PC-9 (cell line): ENCODE data around the gene ITGAE. TPM values are rescaled to one million over a fixed set of nuclear protein-coding genes. Genes with fewer than 3 reads are reported as not detected.
"Not testable (repeated sequence)": the region's sequence is repeated elsewhere in the genome, so short reads cannot be mapped to it uniquely, and the experiment has no call there.

ENCODE experiments used
- BruUV-seq: library from RNA; stranded (reverse); fragments of 400-500 nt; replicated peaks from 2 replicates; lab custom pipeline; 2021; lab: Mats Ljungman, UMichigan
- CTCF ChIA-PET: fragments of 300-600 bp; sonication (Branson Sonifier 250); formaldehyde crosslinking; loops from one replicate; lab custom pipeline; 2022; ENCODE audit warnings: antibody characterized with exemption; lab: Charles Lee
- POLR2A ChIA-PET: fragments of 300-600 bp; sonication (Branson Sonifier 250); formaldehyde crosslinking; loops from one replicate; lab custom pipeline; 2022; ENCODE audit warnings: antibody characterized with exemption; ENCODE audit not compliant: unreplicated experiment; lab: Charles Lee
- DNase-seq, 2 experiments: peaks; one replicate each; pipeline versions ENCODE4 v3.0.0 to v3.0.0-alpha.2; 2015 to 2022; ENCODE audit warnings: mixed read lengths in 1 of 2
- H2AFZ ChIP-seq: fragments of 200-600 bp; sonication (generic); 2 replicates; pipeline ENCODE4 v1.8.1; 2017; ENCODE audit warnings: antibody characterized with exemption
- H3F3A ChIP-seq: fragments of 200-600 bp; sonication (generic); 2 replicates; pipeline ENCODE4 v1.8.1; 2017; ENCODE audit warnings: antibody characterized with exemption, mild to moderate bottlenecking, low read depth; ENCODE audit not compliant: insufficient read depth
- H3K27ac ChIP-seq: fragments of 200-600 bp; sonication (generic); 2 replicates; pipeline ENCODE4 v1.6.1; 2016; ENCODE audit warnings: mixed run types
- H3K27me3 ChIP-seq: fragments of 200-600 bp; sonication (generic); 2 replicates; pipeline ENCODE4 v1.6.1; 2016; ENCODE audit warnings: low read depth, mixed run types; ENCODE audit not compliant: insufficient read depth
- H3K36me3 ChIP-seq: fragments of 200-600 bp; sonication (generic); 2 replicates; pipeline ENCODE4 v1.6.1; 2016; ENCODE audit warnings: low read depth, mixed run types
- H3K4me1 ChIP-seq: fragments of 200-600 bp; sonication (generic); replicated peaks from 2 replicates; pipeline ENCODE4 v1.6.1; 2016; ENCODE audit warnings: mixed run types; ENCODE audit not compliant: insufficient read depth
- H3K4me2 ChIP-seq: fragments of 200-600 bp; sonication (generic); 2 replicates; pipeline ENCODE4 v1.6.1; 2017; ENCODE audit warnings: mixed run types
- H3K4me3 ChIP-seq: fragments of 200-600 bp; sonication (generic); 2 replicates; pipeline ENCODE4 v1.6.1; 2016; ENCODE audit warnings: mixed run types
- H3K79me2 ChIP-seq: fragments of 200-600 bp; sonication (generic); 2 replicates; pipeline ENCODE4 v1.6.1; 2017; ENCODE audit warnings: low read depth, mixed run types
- H3K9me2 ChIP-seq: fragments of 200-600 bp; sonication (generic); 2 replicates; pipeline ENCODE4 v1.8.1; 2017; ENCODE audit warnings: mild to moderate bottlenecking; ENCODE audit not compliant: insufficient read depth
- H3K9me3 ChIP-seq: fragments of 200-600 bp; sonication (generic); 2 replicates; pipeline ENCODE4 v1.8.1; 2016; ENCODE audit warnings: low read depth; ENCODE audit not compliant: insufficient read depth
- H4K20me1 ChIP-seq: fragments of 200-600 bp; sonication (generic); 2 replicates; pipeline ENCODE4 v1.8.1; 2017; ENCODE audit not compliant: insufficient read depth
- EZH2 ChIP-seq: fragments of 200-600 bp; sonication (generic); IDR thresholded peaks from 2 replicates; pipeline ENCODE4 v1.8.0; 2017; ENCODE audit warnings: antibody characterized with exemption, low read depth
- intact Hi-C: fragments of 100-400 bp; cut with micrococcal nuclease; formaldehyde crosslinking; loops from one replicate; pipeline ENCODE4 v1.10.0; 2022; ENCODE audit not compliant: unreplicated experiment
- total RNA-seq: library from RNA; stranded (reverse); gene quantifications from 2 replicates; pipeline ENCODE4 v1.2.3, GENCODE V29; 2021
- TF ChIP-seq, protein P1 (sequence below): fragments of 200-600 bp; sonication (generic); conservative IDR thresholded peaks from 2 replicates; pipeline ENCODE4 v1.6.1; 2017; ENCODE audit warnings: mixed run types, antibody characterized with exemption, mild to moderate bottlenecking, moderate library complexity

ITGAE gene
- total RNA-seq, 1 experiment from 2014 or later: 52.8 TPM

GRCh38 chr17:3845621-3846436, 44.8 kb upstream of the ITGAE start, which contains the start of gene NCBP3:
Gene NCBP3 (minus strand): TSS chr17:3846246. CDS start chr17:3846223, 23 bp downstream.
- TF ChIP-seq, protein P1, sequence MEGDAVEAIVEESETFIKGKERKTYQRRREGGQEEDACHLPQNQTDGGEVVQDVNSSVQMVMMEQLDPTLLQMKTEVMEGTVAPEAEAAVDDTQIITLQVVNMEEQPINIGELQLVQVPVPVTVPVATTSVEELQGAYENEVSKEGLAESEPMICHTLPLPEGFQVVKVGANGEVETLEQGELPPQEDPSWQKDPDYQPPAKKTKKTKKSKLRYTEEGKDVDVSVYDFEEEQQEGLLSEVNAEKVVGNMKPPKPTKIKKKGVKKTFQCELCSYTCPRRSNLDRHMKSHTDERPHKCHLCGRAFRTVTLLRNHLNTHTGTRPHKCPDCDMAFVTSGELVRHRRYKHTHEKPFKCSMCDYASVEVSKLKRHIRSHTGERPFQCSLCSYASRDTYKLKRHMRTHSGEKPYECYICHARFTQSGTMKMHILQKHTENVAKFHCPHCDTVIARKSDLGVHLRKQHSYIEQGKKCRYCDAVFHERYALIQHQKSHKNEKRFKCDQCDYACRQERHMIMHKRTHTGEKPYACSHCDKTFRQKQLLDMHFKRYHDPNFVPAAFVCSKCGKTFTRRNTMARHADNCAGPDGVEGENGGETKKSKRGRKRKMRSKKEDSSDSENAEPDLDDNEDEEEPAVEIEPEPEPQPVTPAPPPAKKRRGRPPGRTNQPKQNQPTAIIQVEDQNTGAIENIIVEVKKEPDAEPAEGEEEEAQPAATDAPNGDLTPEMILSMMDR: peak; percentile 95
- TF ChIP-seq EZH2: no peak
- peaks cover 18% of the 10 kb centered on the region; the same call in 1 of the 2 replicates for H4K20me1 ChIP-seq
- BruUV-seq: no TSS peak
- peak within 1 kb of the TSS; percentile 83 for H3K4me2 ChIP-seq
- peaks cover 37% of the 10 kb centered on the region for H3K79me2 ChIP-seq
- POLR2A ChIA-PET: interaction anchor here (0.6 to 1.2 kb wide), 8 partner anchors 90 to 564 kb away, joined by 3 to 19 read pairs (median 4); partner anchors contain the start of genes CTNS and SHPK
- H3K27ac ChIP-seq: peak within 1 kb of the TSS; percentile 51
- intact Hi-C loops: loop anchor here (5.0 to 10.0 kb wide), 2 partner anchors 46 to 299 kb away; partner anchors contain the start of genes CAMKK1, CYB5D2 and ZZEF1
- no peaks in the 10 kb centered on the region for H3K36me3 ChIP-seq
- CTCF ChIA-PET: interaction anchor here (0.6 to 1.2 kb wide), 14 partner anchors 9 to 219 kb away, joined by 3 to 18 read pairs (median 4); partner anchors contain the start of gene HASPIN
- peaks cover 7% of the 10 kb centered on the region; the same call in 1 of the 2 replicates for H3F3A ChIP-seq
- peak; percentile 83 to 94 for DNase-seq
- H3K4me3 ChIP-seq: peak within 1 kb of the TSS; percentile 97
- H2AFZ ChIP-seq: peak within 1 kb of the TSS; percentile 98
- H3K27me3 ChIP-seq: no peaks in the 10 kb centered on the region
- H3K4me1 ChIP-seq: peaks cover 10% of the 10 kb centered on the region
- H3K9me2 ChIP-seq: no peaks in the 10 kb centered on the region
- H3K9me3 ChIP-seq: no peaks in the 10 kb centered on the region

DNA sequence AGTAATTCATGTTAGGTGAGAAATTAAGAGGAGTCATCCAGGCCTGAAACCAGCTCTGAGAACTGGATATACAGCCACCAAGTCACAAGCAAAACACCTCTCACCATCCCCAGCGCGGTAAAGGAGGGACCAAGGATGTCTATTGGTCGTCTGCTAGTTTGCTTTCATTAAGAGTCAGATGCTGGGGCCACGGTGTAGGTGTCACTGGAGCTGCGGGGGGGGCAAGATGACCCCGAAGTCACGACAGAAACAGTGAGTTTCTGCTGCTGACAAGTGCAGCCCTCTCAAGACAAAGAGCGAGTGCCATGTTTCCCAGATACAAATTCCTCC, 44.3 kb upstream of the ITGAE start:
- H3K36me3 ChIP-seq: 0 out of 2 replicates have a peak, but pooled peaks cover 2% of the 10 kb centered on the region
- H3K9me3 ChIP-seq: no peaks in the 10 kb centered on the region
- H3K79me2 ChIP-seq: peaks cover 37% of the 10 kb centered on the region
- no peak overlapping the region for H3K27ac ChIP-seq
- CTCF ChIA-PET: interaction anchor here (0.6 kb wide), 1 partner anchor 220 kb away, joined by 3 read pairs; no protein-coding TSS in a partner anchor
- H3K4me2 ChIP-seq: peak overlapping the region; percentile 83
- peak overlapping the region; percentile 98 for H2AFZ ChIP-seq
- H3K27me3 ChIP-seq: no peaks in the 10 kb centered on the region
- H3F3A ChIP-seq: peaks cover 7% of the 10 kb centered on the region; the same call in 1 of the 2 replicates
- H3K4me3 ChIP-seq: peak overlapping the region; percentile 97
- TF ChIP-seq, protein P1: no peak
- no peak for TF ChIP-seq EZH2
- peak; percentile 30 to 49 for DNase-seq
- no TSS peak for BruUV-seq
- H3K9me2 ChIP-seq: no peaks in the 10 kb centered on the region
- H3K4me1 ChIP-seq: peaks cover 10% of the 10 kb centered on the region
- peaks cover 18% of the 10 kb centered on the region; the same call in 1 of the 2 replicates for H4K20me1 ChIP-seq
- intact Hi-C loops: loop anchor here (5.0 to 10.0 kb wide), 2 partner anchors 47 to 300 kb away; partner anchors contain the start of genes CAMKK1, CYB5D2 and ZZEF1
- POLR2A ChIA-PET: interaction anchor here (0.6 kb wide), 2 partner anchors 89 to 565 kb away, joined by 4 to 19 read pairs; no protein-coding TSS in a partner anchor

DNA sequence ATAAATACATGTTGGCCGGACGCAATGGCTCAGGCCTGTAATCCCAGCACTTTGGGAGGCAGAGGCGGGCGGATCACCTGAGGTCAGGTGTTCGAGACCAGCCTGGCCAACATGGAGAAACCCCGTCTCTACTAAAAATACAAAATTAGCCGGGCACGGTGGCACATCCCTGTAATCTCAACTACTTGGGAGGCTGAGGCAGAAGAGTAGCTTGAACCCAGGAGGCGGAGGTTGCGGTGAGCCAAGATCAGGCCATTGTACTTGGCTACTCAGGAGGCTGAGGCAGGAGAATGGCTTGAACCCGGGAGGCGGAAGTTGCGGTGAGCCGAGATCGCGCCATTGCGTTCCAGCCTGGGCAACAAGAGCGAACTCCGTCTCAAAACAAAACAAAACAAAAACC, 43.6 kb upstream of the ITGAE start:
- intact Hi-C loops: loop anchor here (10.0 kb wide), 1 partner anchor 300 kb away; the partner anchor contains the start of genes CYB5D2 and ZZEF1
- H3K27ac ChIP-seq, H3F3A ChIP-seq, H3K27me3 ChIP-seq, H3K9me3 ChIP-seq, H3K9me2 ChIP-seq, H2AFZ ChIP-seq, DNase-seq, POLR2A ChIA-PET, H3K4me1 ChIP-seq, H3K36me3 ChIP-seq: not testable (repeated sequence)
- H3K4me2 ChIP-seq: peak overlapping the region; percentile 83
- H3K4me3 ChIP-seq: peak overlapping the region; percentile 97; the same call in 1 of the 2 replicates
- CTCF ChIA-PET: interaction anchor here (0.6 to 1.5 kb wide), 5 partner anchors 16 to 576 kb away, joined by 3 to 6 read pairs (median 4); no protein-coding TSS in a partner anchor
- H4K20me1 ChIP-seq: peaks cover 18% of the 10 kb centered on the region; the same call in 1 of the 2 replicates
- H3K79me2 ChIP-seq: peaks cover 37% of the 10 kb centered on the region
- TSS peak; percentile 48 for BruUV-seq
